ENCODE data around the gene LIX1L. TPM values are rescaled to one million over a fixed set of nuclear protein-coding genes. Genes with fewer than 3 reads are reported as not detected.

The LIX1L gene
- total RNA-seq, 1 donor from 2014 or later = 52.2 TPM

GRCh38 chr1:145972580-145972979 is 14.8 kb upstream of the LIX1L start:
- Mint-ChIP-seq H3K4me3 (ENCODE audit: unreplicated experiment) (no peak overlapping the region), H3K9me3 (ENCODE audit: unreplicated experiment) (peaks cover 2% of the 10 kb centered on the region), H3K27me3 (ENCODE audit: unreplicated experiment) (no peaks in the 10 kb centered on the region), H3K27ac (ENCODE audit: unreplicated experiment) (no peak overlapping the region), H3K4me1 (ENCODE audit: unreplicated experiment) (peaks cover 12% of the 10 kb centered on the region), H3K36me3 (ENCODE audit: unreplicated experiment) (peaks cover 6% of the 10 kb centered on the region)
- no peak for TF ChIP-seq CTCF (IDR thresholded peaks at IDR 0.05)
- no peak for DNase-seq (ENCODE audit: extremely low spot score, unreplicated experiment)

- Mint-ChIP-seq H3K4me1 (ENCODE audit: unreplicated experiment) (peaks cover 28% of the 10 kb centered on the region), H3K36me3 (ENCODE audit: unreplicated experiment) (peaks cover 8% of the 10 kb centered on the region), H3K27ac (ENCODE audit: unreplicated experiment) (no peak overlapping the region), H3K9me3 (ENCODE audit: unreplicated experiment) (peaks cover 4% of the 10 kb centered on the region), H3K4me3 (ENCODE audit: unreplicated experiment) (no peak overlapping the region), H3K27me3 (ENCODE audit: unreplicated experiment) (no peaks in the 10 kb centered on the region)
- no peak for DNase-seq (ENCODE audit: extremely low spot score, unreplicated experiment)
- TF ChIP-seq CTCF (IDR thresholded peaks at IDR 0.05) = no peak
Measured at GRCh38 chr1:145967288-145967687, 9.5 kb upstream of the LIX1L start.

- Mint-ChIP-seq H3K27me3 (ENCODE audit: unreplicated experiment) (no peaks in the 10 kb centered on the region), H3K36me3 (ENCODE audit: unreplicated experiment) (peaks cover 5% of the 10 kb centered on the region), H3K9me3 (ENCODE audit: unreplicated experiment) (peaks cover 4% of the 10 kb centered on the region), H3K4me1 (ENCODE audit: unreplicated experiment) (peaks cover 43% of the 10 kb centered on the region), H3K4me3 (ENCODE audit: unreplicated experiment) (peak overlapping the region; percentile 89), H3K27ac (ENCODE audit: unreplicated experiment) (peak overlapping the region; percentile 98)
- no peak for DNase-seq (ENCODE audit: extremely low spot score, unreplicated experiment)
- TF ChIP-seq CTCF (IDR thresholded peaks at IDR 0.05) = no peak
Measured at GRCh38 chr1:145965119-145965744, 7.4 kb upstream of the LIX1L start.

- peak within 1 kb of the TSS; percentile 89 for H3K4me3 Mint-ChIP-seq (ENCODE audit: unreplicated experiment)
- TF ChIP-seq CTCF (IDR thresholded peaks at IDR 0.05) = no peak
- DNase-seq (ENCODE audit: extremely low spot score, unreplicated experiment) = peak; percentile 94
- H3K27me3 Mint-ChIP-seq (ENCODE audit: unreplicated experiment) = no peaks in the 10 kb centered on the region
- H3K9me3 Mint-ChIP-seq (ENCODE audit: unreplicated experiment) = peaks cover 4% of the 10 kb centered on the region
- H3K27ac Mint-ChIP-seq (ENCODE audit: unreplicated experiment) = peak within 1 kb of the TSS; percentile 98
- peaks cover 47% of the 10 kb centered on the region for H3K4me1 Mint-ChIP-seq (ENCODE audit: unreplicated experiment)
- peaks cover 5% of the 10 kb centered on the region for H3K36me3 Mint-ChIP-seq (ENCODE audit: unreplicated experiment)
Measured at GRCh38 chr1:145964328-145965118, 6.7 kb upstream of the LIX1L start, which contains the start of the genes ANKRD34A and POLR3GL. TSS of gene ANKRD34A (minus strand) at chr1:145964575. CDS start at chr1:145961759, 2,816 bp downstream. TSS of gene POLR3GL (plus strand) at chr1:145964690. CDS start at chr1:145974866, 10,176 bp downstream.

All from osteocyte (in vitro differentiated cells).